Activated CD8-positive, alpha-beta memory T cell treated with anti-CD3 and anti-CD28 coated beads, Interleukin-2, amount 50 U/mL, for 48 hours (primary cell): ENCODE measurements around the gene RIC1.
"Not testable (repeated sequence)": the region's sequence is repeated elsewhere in the genome, so short reads cannot be mapped to it uniquely, and the experiment has no call there.

Experiments
- DNase-seq: peaks from one replicate; pipeline ENCODE4 v3.0.0-alpha.2; 2020

RIC1 gene

GRCh38 chr9:5735072-5735471 is 106.2 kb downstream of the RIC1 start:
- DNase-seq, result no peak

DNA sequence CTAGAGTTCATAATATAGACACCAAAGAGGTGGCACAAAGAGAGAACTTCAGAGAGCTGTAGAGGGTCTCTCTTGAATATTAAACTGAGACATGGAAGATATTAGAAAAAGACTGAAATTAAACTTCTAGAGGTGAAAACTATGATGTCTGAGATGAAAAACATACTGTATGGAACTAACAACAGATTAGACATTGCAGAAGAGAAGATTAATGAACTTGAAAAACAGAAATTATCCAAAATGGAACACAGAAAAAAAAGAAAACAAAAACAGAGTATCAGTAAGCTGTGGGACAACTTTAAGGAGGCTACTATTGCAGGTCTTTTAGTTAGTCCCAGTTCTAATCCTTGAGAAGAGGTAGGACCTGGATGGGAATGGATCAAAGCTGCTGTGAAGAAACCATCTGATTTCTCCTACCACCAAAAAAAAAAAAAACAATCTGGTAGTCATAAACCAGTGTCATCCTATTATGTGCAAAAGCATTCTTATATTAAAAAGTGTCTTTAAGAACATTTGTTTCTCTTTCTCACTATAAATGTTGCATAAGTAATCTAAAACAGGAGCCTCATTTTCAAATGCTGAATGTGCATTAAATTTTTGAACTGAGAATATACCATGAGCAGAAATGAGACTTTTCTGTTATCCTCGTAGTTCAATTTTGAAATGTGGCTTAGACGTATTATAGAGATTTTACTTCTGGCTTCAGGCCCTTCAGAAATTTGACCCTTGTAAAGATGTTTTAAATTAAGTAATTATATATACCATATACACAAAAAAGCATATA is 107.8 kb downstream of the RIC1 start:
- DNase-seq, result no peak

GRCh38 chr9:5743109-5743508 is 114.2 kb downstream of the RIC1 start:
- no peak for DNase-seq

DNA sequence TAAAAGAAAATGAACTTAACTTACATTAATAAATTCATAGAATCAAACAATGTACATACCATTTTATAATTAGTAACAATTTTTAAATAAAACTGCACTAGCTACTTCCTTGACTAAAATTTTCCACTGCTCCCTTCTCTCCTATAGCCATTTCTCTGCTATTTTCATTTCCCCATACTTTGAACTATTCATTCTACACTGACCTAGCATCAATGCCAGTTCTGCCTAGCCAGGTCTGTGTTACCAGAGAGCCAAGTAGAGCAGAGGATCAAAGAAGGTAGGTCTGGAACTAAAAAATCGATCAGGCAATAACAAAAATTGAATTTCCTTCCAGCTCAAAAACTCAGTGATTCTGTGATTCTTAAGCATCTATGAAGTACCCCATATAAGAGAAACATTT is 119.5 kb downstream of the RIC1 start:
- no peak for DNase-seq

DNA sequence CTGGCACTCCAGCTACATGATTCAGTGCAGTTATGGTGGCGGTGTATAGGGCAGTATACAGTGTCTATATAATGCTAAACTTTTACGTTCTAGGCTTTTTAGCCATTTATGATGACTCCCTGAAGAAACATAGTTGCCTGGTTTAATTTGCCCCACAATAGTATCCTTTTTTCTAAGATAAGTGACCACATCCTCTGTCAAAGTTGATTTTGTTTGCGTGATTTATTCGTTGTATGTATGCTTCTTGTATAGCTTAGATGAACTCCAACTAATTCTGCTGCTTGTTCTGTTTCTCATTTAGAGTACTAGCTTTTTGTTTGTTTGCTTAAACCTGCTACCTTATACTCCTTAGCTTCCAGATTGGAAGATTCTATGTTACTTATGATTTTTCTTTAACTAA is 120.4 kb downstream of the RIC1 start:
- no peak for DNase-seq

- DNase-seq, result no peak
Measured at GRCh38 chr9:5750569-5750968, 121.7 kb downstream of the RIC1 start.

- no peak for DNase-seq
Measured at GRCh38 chr9:5756633-5757032, 127.7 kb downstream of the RIC1 start.

DNA sequence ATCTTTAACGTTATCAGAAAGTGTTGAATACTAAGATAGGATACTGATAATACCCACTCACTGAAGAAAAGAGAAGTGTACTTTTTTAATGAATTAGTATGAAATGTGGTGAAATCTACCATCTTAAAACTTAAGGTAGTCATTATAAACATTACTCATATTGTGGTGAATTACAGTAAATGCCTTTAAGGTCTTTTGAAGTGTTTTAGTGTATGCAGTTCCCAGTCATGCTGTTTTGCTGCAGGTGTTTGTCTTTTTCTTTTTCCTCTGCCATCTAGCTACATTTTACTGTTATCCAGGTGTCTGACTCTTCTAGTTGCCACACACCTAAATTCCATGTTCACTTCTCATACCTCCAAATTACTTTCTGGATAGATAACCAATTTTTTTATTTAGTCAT is 131.4 kb downstream of the RIC1 start:
- DNase-seq, result no peak

DNA sequence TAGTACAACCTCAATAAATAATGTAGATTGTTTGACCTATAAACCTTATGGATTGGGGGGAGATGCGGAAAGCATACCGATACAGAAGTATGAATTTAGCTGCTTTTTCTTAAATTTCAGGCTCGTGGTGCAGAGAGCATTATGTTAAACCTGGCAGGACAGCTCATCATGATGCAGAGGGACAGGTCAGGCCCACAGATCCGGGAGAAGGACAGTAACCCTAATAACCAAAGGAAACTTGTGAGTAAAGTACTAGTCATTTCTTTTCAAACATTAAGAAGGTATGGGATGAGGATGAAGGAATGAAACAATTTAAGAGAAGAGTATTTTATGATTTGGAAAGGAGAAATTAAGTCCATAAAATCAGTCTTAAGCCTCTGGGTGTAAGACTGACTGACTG is 133.5 kb downstream of the RIC1 start:
- no peak for DNase-seq

DNA sequence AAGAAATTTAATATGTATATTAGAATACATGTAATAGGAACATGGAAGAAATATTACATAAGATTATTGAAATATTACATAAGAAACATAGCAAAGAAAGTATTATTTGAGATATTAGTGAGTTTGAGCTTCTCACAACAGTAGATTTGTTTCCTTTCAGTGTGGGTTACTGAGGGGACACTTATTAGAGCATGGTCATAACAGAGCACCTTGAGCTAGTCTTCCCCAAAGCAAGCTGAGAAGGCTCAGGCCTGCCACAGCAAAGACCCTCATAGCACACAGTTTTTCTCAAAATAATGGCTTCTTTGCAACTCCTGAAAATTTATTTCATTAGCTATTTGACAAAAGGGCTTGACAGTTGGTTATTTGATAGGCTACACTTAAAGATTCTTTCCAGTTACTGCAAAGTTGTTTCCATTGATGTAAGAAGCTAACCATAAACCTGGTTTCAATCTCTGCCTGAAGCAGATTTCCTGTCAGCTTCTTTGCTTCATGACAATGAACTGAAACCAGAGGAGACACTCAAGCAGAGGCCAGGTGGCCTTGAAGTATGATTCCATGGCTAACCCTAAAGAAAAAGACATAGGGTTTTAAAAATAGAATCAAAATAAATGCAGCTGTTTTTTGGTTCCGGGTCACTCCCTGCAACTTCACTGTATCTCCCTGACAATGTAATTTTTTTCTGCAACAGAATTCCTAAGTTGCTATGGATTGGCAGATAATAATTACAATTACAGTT is 135.4 kb downstream of the RIC1 start:
- DNase-seq, result no peak

- DNase-seq, result no peak
Measured at GRCh38 chr9:5767968-5768932, 139.3 kb downstream of the RIC1 start.

DNA sequence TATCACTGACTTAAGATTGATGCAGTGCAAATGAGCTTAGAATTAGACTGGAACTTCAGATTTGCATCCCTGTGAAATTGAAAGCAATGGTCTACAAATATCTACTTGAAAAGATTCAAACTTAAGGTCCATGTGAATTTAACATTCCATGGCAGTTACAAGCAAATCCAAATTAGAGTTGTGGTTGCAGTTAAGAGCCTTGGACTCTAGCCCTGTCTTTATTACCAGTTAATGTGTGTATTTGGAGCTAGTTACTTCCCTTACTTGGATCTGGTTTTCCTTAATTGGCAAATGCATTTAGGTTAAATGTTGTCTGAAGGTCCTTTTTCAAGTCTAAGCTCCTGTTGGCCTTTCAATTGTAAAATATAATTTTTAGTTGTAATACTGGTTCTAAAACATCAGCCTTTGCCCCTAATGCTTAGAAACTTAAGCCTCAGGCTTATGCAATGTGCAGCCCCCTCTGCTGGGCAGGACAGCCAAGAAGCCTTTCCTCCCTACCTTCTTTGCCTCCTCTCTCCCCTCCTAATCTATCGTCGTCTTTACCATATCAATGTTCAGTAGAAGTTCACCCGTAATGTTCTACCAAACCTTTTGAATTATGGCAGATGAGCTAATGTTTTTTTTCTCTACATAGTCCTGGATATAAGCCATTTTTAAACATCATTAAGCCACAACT is 144.6 kb downstream of the RIC1 start:
- DNase-seq, result no peak

- no peak for DNase-seq
Measured at GRCh38 chr9:5778805-5779204, 149.9 kb downstream of the RIC1 start.

GRCh38 chr9:5779705-5780218 is 150.9 kb downstream of the RIC1 start:
- DNase-seq, result not testable (repeated sequence)

GRCh38 chr9:5783420-5783819 is 154.5 kb downstream of the RIC1 start:
- DNase-seq, result not testable (repeated sequence)

DNA sequence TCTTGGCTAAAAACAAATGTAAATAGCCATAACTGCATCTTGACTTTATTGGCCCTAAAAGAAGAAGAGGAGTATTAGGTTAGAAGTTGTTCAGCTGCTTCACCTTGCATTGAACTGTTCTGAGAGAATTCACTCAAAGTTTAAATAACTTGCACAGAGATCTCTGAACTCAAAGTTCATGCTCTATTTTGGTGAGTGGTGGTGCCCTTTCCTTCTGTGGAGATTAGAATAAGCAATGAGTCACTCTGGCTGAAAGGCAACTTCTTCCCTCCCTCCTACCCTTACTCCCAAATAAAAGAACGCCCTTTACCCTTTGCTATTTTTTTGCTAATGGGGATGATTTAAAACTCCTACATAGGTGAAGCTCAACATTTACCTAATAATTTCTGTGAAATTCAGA is 155.1 kb downstream of the RIC1 start:
- DNase-seq, result no peak

DNA sequence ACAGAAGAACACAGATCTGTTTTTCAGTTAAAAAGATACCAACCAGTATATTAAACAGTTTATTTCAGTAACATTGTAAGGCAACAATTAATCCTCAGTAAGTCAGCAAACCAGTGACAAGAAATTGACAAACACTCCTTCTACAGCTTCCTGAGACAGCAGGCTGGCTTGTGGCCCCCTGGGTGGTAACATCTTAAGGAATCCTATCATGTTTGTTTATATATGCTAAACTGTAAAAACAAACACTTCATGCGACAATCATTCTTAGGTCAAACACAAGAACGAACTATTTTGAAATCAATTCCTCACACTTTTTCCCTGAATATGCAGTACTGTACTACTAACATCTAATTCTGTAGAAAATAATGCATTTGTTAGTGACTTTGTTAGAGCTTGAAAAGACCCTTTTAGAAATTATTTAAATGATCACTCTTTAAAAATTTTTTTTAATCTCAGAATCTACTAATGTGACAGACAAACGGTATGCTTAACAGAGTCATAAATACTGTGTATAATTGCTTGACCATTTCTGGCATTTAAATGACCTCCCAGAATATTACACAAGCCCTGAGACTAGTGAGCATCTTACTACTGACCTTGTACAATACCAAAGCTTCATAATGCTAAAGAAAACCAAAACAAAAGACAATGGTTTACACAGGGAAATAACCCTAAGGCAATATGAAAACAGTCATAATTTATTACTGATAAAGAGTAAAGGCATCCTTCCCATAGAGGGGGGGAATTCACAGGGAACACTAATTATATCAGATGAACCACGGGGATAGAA is 155.8 kb downstream of the RIC1 start:
- DNase-seq, result no peak

- no peak for DNase-seq
Measured at GRCh38 chr9:5786370-5787127, 157.6 kb downstream of the RIC1 start.

DNA sequence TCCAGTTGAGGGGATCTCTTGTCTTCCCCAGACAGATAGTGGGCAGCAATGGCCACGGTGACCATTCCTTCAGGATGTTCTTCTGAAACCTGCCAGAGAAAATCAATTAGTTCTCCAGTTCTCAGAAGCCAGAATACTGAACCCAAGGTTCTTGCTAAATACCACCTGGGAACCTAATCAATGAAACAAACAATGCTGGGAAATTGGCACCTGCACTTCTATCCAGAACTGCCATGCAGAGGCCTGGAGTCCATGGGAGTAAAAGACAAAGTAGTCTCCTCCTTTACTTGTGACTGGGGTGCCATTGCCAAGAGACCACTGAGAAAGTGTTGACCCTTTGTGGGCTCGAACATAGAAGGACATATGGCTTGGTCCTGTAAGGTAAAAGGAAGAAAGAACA is 158.3 kb downstream of the RIC1 start:
- no peak for DNase-seq

DNA sequence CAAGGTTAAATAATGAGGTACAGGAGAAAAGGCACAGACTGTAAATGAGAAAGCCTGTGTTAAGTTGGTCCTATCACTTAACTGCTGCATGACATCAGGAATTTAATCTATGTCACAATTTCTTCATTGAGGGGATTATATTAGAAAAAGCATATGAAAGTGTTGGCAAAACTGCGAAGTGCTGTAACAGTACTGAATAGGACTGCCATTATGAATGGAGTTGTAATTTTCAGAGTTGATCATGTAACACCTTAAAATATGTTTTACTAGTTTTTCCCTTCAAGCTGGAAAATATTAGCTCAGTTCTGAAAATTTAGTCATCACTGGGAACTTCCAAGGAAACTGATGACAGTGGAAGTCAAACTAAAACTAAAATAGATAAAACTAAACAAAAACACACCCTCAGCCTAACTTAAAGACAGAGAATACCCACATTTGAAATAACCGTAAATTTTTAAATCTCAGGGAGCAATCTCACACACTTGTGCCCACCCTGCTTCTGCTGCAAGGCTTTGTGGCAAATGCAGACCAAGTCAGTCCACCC is 158.9 kb downstream of the RIC1 start:
- DNase-seq, result no peak

GRCh38 chr9:5789489-5789888 is 160.6 kb downstream of the RIC1 start:
- no peak for DNase-seq
